Mesothelial cell of epicardium (in vitro differentiated cells): ENCODE results near the gene GPC6. TPM values are rescaled to one million over a fixed set of nuclear protein-coding genes. Genes with fewer than 3 reads are reported as not detected.

Experiments used
- DNase-seq, 2 experiments: peaks; one replicate each; pipeline ENCODE4 v3.0.0; 2021; ENCODE audit warnings: low spot score in 2 of 2; ENCODE audit not compliant: unreplicated experiment in 2 of 2
- H3K27ac Mint-ChIP-seq: 2 replicates; pipeline ENCODE4 v1.8.0; 2021; ENCODE audit warnings: mixed read lengths
- H3K27me3 Mint-ChIP-seq: 2 replicates; pipeline ENCODE4 v1.8.0; 2021; ENCODE audit warnings: low read depth, mixed read lengths
- H3K36me3 Mint-ChIP-seq: 2 replicates; pipeline ENCODE4 v1.8.0; 2021; ENCODE audit warnings: mixed read lengths
- H3K4me1 Mint-ChIP-seq: 2 replicates; pipeline ENCODE4 v1.8.0; 2021; ENCODE audit warnings: mixed read lengths
- H3K4me3 Mint-ChIP-seq: 2 replicates; pipeline ENCODE4 v1.8.0; 2021; ENCODE audit warnings: mild to moderate bottlenecking, moderate library complexity, mixed read lengths
- H3K9me3 Mint-ChIP-seq: 2 replicates; pipeline ENCODE4 v1.8.0; 2021; ENCODE audit warnings: mixed read lengths
- total RNA-seq: library from RNA; stranded (reverse); gene quantifications from 3 replicates; pipeline ENCODE4 v1.2.1, GENCODE V29; 2021
- TF ChIP-seq, protein P1 (sequence below): fragments of 200-600 bp; sonication (generic); IDR thresholded peaks from one replicate; pipeline ENCODE4 v1.5.0; 2021; ENCODE audit warnings: antibody characterized with exemption; ENCODE audit not compliant: unreplicated experiment

The GPC6 gene
- total RNA-seq, 1 donor from 2014 or later, result 112 TPM

DNA sequence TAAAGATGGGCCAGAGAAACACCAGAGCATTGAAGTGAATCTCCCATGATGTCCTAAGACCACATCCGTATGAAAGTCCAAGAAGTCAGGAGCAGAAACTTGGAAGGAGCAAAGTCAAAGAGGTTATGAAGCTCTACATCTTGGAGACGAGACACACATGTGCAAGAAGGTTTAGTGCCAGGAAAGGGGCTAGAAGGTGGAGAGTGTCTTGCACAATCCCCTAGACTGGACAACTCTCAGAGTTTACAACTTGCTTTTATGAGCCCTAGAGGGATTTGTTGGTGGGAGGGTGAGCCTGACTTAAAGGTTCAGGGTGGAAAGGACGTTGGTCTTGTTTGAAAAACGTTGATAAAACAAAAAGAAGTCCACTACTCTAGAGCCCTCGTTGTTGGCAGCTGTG, 150.6 kb downstream of the GPC6 start:
- TF ChIP-seq, protein P1, sequence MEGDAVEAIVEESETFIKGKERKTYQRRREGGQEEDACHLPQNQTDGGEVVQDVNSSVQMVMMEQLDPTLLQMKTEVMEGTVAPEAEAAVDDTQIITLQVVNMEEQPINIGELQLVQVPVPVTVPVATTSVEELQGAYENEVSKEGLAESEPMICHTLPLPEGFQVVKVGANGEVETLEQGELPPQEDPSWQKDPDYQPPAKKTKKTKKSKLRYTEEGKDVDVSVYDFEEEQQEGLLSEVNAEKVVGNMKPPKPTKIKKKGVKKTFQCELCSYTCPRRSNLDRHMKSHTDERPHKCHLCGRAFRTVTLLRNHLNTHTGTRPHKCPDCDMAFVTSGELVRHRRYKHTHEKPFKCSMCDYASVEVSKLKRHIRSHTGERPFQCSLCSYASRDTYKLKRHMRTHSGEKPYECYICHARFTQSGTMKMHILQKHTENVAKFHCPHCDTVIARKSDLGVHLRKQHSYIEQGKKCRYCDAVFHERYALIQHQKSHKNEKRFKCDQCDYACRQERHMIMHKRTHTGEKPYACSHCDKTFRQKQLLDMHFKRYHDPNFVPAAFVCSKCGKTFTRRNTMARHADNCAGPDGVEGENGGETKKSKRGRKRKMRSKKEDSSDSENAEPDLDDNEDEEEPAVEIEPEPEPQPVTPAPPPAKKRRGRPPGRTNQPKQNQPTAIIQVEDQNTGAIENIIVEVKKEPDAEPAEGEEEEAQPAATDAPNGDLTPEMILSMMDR, result no peak
- no peak for DNase-seq
- Mint-ChIP-seq H3K27me3 (no peaks in the 10 kb centered on the region), H3K27ac (no peak overlapping the region), H3K4me3 (no peak overlapping the region), H3K9me3 (no peaks in the 10 kb centered on the region), H3K4me1 (peaks cover 25% of the 10 kb centered on the region), H3K36me3 (no peaks in the 10 kb centered on the region)

DNA sequence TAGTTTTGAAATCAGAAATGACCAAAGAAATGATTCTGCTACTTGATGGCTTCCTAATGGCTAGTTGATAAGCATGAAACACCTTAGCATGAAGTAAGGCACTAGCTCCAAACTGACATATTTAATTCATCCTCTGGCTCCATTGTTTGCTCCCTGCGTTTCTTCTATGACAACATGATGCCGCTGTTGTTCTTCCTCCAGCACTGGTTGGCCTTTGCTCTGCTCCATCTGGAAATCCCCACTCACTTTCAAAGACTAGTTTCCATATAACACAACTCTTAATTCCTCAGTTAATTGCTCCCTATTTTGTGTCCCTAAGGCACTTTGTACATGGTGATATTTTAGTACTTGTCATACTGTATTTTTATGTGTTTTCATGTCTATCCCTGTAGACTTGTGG, 151.6 kb downstream of the GPC6 start:
- H3K4me1 Mint-ChIP-seq, result peaks cover 15% of the 10 kb centered on the region
- H3K4me3 Mint-ChIP-seq, result no peak overlapping the region
- TF ChIP-seq, protein P1, result no peak
- H3K27me3 Mint-ChIP-seq, result no peaks in the 10 kb centered on the region
- DNase-seq, result no peak
- H3K36me3 Mint-ChIP-seq, result no peaks in the 10 kb centered on the region
- no peaks in the 10 kb centered on the region for H3K9me3 Mint-ChIP-seq
- no peak overlapping the region for H3K27ac Mint-ChIP-seq

DNA sequence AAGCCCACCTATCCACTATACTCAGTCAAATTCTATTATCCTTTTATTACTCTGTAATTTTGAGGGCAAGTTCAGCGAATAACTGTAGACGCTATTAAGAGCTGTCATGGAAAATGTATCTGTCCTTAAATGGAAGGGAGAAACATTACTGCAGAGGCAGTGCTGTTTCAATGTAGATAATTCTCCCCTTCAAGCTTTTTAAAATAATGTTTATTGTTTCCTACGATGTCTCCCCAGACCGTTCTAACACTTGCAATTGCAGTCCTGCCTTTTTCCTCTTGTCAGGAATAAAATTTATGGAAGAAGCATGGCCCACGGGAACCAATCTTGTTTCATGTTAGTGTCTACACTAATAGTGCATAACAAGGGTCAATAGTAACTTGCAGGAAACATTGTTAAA, 159.5 kb downstream of the GPC6 start:
- Mint-ChIP-seq H3K4me1 (peaks cover 22% of the 10 kb centered on the region), H3K27ac (no peak overlapping the region), H3K9me3 (peaks cover 4% of the 10 kb centered on the region), H3K27me3 (no peaks in the 10 kb centered on the region), H3K36me3 (peaks cover 2% of the 10 kb centered on the region), H3K4me3 (no peak overlapping the region)
- no peak for DNase-seq
- TF ChIP-seq, protein P1, result no peak

DNA sequence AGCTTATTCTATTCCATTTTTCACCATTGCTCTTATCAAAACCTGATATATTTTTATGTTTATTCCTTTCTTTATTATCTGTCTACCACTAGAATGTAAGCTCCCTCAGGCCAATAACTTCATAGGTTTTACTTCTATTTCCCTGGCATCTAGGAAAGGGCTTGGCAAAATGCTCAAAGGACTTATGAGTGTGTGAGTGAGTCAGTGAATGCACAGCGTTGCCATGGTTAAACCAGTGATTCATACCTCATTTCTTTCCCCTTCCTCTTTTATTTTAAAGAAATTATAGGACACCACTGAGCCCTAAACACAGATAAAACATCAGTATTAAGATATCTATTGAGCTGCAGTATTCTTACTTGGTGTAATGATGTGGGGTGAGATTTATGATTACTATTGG, 162.1 kb downstream of the GPC6 start:
- H3K4me3 Mint-ChIP-seq, result no peak overlapping the region
- H3K9me3 Mint-ChIP-seq, result peaks cover 8% of the 10 kb centered on the region
- H3K36me3 Mint-ChIP-seq, result peaks cover 2% of the 10 kb centered on the region
- no peak overlapping the region for H3K27ac Mint-ChIP-seq
- H3K4me1 Mint-ChIP-seq, result peaks cover 29% of the 10 kb centered on the region
- TF ChIP-seq, protein P1, result no peak
- H3K27me3 Mint-ChIP-seq, result no peaks in the 10 kb centered on the region
- no peak for DNase-seq

DNA sequence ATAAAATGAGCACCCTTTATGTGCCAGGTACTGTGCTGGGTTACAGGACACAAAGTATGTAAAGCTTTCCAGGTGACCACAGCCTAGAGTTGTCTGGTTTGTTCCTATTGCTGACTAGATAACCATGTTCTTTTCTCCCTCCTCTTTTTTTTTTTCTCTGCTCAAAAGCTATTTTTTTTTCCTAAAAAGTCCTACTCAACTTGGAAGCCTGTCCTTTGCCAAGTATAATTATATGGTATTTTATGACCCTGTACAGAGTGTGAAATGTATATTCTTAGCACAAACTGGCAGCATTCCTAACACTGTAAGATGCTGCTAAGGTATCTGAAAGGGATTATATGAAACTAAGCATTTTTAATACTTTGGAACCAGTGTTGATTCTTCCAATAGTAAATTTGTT, 171.0 kb downstream of the GPC6 start:
- Mint-ChIP-seq H3K36me3 (peaks cover 10% of the 10 kb centered on the region), H3K9me3 (peaks cover 22% of the 10 kb centered on the region), H3K4me3 (no peak overlapping the region), H3K27ac (no peak overlapping the region), H3K27me3 (no peaks in the 10 kb centered on the region), H3K4me1 (peaks cover 37% of the 10 kb centered on the region)
- no peak for DNase-seq
- TF ChIP-seq, protein P1, result no peak
